ENCODE results near the gene SERGEF.
A peak's percentile ranks its signal among the peaks of the same experiment; 100 is the strongest.

The SERGEF gene

GRCh38 chr11:17744151-17744940 is 268.5 kb downstream of the SERGEF start:
- no peak for DNase-seq

- DNase-seq, result peak; percentile 83
Measured at GRCh38 chr11:17743808-17744119, 269.1 kb downstream of the SERGEF start.

GRCh38 chr11:17743026-17743807 is 269.6 kb downstream of the SERGEF start:
- DNase-seq, result no peak

- DNase-seq, result no peak
Measured at GRCh38 chr11:17742019-17742418, 270.8 kb downstream of the SERGEF start.

GRCh38 chr11:17741487-17741886 is 271.4 kb downstream of the SERGEF start:
- DNase-seq, result no peak

GRCh38 chr11:17740649-17741235 is 272.1 kb downstream of the SERGEF start:
- DNase-seq, result no peak

- DNase-seq, result no peak
Measured at GRCh38 chr11:17739945-17740338, 272.9 kb downstream of the SERGEF start.

- DNase-seq, result no peak
Measured at GRCh38 chr11:17738151-17738973, 274.5 kb downstream of the SERGEF start.

All from islet precursor cell (in vitro differentiated cells).